GM10266 (cell line): ENCODE data around the gene SCAMP3.

ENCODE experiments used
- DNase-seq: peaks from one replicate; pipeline ENCODE4 v3.0.0; 2012; ENCODE audit errors: extremely low spot score
- CTCF ChIP-seq: IDR thresholded peaks from 2 replicates; pipeline ENCODE4 v1.5.1; 2012; ENCODE audit warnings: mild to moderate bottlenecking, low read depth; ENCODE audit not compliant: control insufficient read depth, insufficient read depth; ENCODE audit errors: missing control alignments

Gene SCAMP3

DNA sequence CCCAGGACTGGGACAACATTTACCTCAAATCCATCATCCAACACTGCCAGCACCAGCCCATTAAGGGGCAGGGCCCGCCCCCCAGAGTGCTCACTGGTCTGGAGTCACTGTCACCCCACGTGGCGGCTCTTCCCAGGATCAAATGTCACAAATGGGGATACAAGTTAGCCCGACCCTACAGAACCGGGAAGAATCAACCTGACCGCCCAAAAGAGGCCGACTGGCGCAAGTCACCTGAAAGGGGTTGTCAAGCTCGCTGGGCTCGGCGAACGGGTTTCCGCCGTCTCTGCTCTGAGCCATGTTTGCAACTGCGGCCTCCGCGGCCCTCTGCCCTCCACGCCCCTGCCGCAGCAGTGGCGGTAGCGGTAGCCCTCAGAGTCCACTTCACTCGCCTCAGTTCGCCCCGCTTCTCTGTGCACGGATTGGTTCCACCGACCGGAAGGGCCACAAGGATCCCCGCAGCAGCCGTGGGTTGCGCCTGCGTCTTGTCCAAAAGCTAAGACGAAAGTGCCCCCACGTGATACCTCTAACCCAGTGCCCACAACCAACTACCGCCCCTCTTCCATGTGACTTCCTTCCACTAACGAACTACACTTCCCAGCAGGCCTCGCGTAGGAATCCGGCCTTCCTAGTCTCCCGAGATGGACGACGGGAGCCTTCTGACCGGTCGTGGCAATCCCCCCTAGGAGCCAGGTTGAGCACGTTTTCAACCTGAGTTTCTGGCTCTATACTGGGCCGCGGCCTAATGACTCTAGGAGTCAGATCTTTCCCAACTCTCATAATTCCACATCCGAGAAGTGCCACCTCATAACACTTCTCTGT lies at the start of gene SCAMP3:
TSS of gene SCAMP3 (minus strand) at position 509 of the 822 bp plus-strand sequence. CDS start at position 300, 209 bp downstream.
- DNase-seq = peak; percentile 97
- no peak for TF ChIP-seq CTCF

DNA sequence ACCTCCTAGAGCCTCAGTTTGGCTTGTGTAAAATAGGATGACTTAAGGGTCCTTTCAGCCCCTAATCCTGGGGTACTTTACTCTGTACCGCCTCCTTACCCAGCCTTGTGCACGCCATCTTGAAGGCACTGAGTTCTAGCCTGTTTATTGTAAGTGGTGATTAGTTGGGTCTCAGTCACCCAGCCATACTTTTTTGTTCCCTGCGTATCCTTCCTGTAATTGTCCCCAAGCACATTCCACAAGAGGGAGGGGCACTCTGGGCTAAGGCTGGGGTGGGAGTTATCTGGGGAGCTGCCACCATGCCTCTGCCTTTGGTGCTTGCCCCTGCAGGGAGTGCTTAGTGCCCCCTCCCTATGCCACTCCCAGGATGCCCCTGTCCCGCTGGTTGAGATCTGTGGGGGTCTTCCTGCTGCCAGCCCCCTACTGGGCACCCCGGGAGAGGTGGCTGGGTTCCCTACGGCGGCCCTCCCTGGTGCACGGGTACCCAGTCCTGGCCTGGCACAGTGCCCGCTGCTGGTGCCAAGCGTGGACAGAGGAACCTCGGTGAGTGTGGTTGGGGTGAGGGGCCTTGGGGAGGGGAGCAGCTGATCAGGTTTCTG lies 47.4 kb upstream of the SCAMP3 start:
- TF ChIP-seq CTCF = no peak
- no peak for DNase-seq

- DNase-seq = peak; percentile 96
- TF ChIP-seq CTCF = no peak
These were observed 46.6 kb upstream of the SCAMP3 start, which contains the start of gene FDPS for GRCh38 chr1:155308493-155309422. TSS of gene FDPS (plus strand) at chr1:155308866. CDS start at chr1:155309790, 924 bp downstream.

- TF ChIP-seq CTCF = peak; percentile 25
- DNase-seq = no peak
These were observed 45.1 kb upstream of the SCAMP3 start for GRCh38 chr1:155307247-155307740.

DNA sequence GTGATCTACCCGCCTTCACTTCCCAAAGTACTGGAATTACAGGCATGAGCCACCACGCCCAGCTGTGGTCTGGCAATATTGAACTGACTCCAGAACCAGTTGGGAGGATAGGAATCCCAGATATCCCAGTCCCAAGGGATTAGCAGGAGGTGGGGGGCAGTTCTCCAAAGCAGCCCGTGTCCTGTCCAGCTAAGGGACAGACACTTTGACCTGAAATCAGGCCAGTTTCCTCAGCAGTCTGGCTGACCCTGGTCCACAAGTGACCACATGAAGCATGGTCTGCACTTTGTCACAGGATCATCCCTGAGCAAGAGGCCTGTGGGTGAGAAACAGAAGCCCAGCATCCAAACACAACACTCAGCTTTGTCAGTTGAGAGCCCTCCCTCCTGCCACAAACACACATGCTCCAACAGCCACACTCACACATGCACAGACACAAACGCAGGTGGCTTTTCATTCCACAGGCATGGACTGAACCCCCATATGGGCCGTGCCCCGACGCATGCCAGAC lies 43.8 kb upstream of the SCAMP3 start:
- TF ChIP-seq CTCF = no peak
- DNase-seq = no peak

GRCh38 chr1:155304558-155305063 lies 42.5 kb upstream of the SCAMP3 start:
- no peak for DNase-seq
- TF ChIP-seq CTCF = no peak
